HG03095 (cell line): Measurements from ENCODE around the gene S100A12.

ENCODE experiments used
- ATAC-seq: cut with Tn5 transposase; IDR thresholded peaks from one replicate; pipeline ENCODE4 v1.9.1; 2021; ENCODE audit warnings: moderate library complexity; ENCODE audit not compliant: unreplicated experiment

S100A12 gene

GRCh38 chr1:153397051-153397923 is 21.9 kb upstream of the S100A12 start:
- ATAC-seq, result no peak

- ATAC-seq, result no peak
These were observed 21.0 kb upstream of the S100A12 start for GRCh38 chr1:153396461-153396860.

- no peak for ATAC-seq
These were observed 20.4 kb upstream of the S100A12 start for GRCh38 chr1:153395776-153396175.

- ATAC-seq, result no peak
These were observed 19.8 kb upstream of the S100A12 start for GRCh38 chr1:153395136-153395685.

GRCh38 chr1:153394391-153394790 is 19.0 kb upstream of the S100A12 start:
- ATAC-seq, result no peak

GRCh38 chr1:153393926-153394325 is 18.5 kb upstream of the S100A12 start:
- ATAC-seq, result no peak

GRCh38 chr1:153392822-153393221 is 17.4 kb upstream of the S100A12 start:
- ATAC-seq, result no peak

GRCh38 chr1:153392258-153392657 is 16.8 kb upstream of the S100A12 start:
- ATAC-seq, result no peak

- no peak for ATAC-seq
These were observed 15.7 kb upstream of the S100A12 start, which contains the start of gene S100A8 for GRCh38 chr1:153390938-153391710. TSS of gene S100A8 (minus strand) at chr1:153391073. CDS start at chr1:153390535, 538 bp downstream.

GRCh38 chr1:153389973-153390879 is 14.8 kb upstream of the S100A12 start:
- ATAC-seq, result no peak

GRCh38 chr1:153389401-153389800 is 14.0 kb upstream of the S100A12 start:
- ATAC-seq, result no peak

GRCh38 chr1:153387785-153388184 is 12.4 kb upstream of the S100A12 start:
- ATAC-seq, result no peak

- no peak for ATAC-seq
These were observed 11.6 kb upstream of the S100A12 start for GRCh38 chr1:153387001-153387400.

- ATAC-seq, result no peak
These were observed 11.1 kb upstream of the S100A12 start for GRCh38 chr1:153386500-153386901.

- no peak for ATAC-seq
These were observed 9.6 kb upstream of the S100A12 start for GRCh38 chr1:153384958-153385580.

- no peak for ATAC-seq
These were observed 5.3 kb upstream of the S100A12 start for GRCh38 chr1:153380711-153381110.

GRCh38 chr1:153379591-153379990 is 4.2 kb upstream of the S100A12 start:
- ATAC-seq, result no peak

- no peak for ATAC-seq
These were observed 1.4 kb downstream of the S100A12 start for GRCh38 chr1:153374071-153374470.

- ATAC-seq, result no peak
These were observed 2.9 kb downstream of the S100A12 start for GRCh38 chr1:153372571-153372970.

GRCh38 chr1:153371231-153371630 is 4.2 kb downstream of the S100A12 start:
- ATAC-seq, result no peak
